ENCODE measurements around the gene TP53TG5.
"Not testable (repeated sequence)": the region's sequence is repeated elsewhere in the genome, so short reads cannot be mapped to it uniquely, and the experiment has no call there.

Gene TP53TG5

GRCh38 chr20:45365444-45365970 is 12.6 kb downstream of the TP53TG5 start:
- no peak for DNase-seq

GRCh38 chr20:45363611-45364492 is 14.3 kb downstream of the TP53TG5 start:
- DNase-seq: no peak

DNA sequence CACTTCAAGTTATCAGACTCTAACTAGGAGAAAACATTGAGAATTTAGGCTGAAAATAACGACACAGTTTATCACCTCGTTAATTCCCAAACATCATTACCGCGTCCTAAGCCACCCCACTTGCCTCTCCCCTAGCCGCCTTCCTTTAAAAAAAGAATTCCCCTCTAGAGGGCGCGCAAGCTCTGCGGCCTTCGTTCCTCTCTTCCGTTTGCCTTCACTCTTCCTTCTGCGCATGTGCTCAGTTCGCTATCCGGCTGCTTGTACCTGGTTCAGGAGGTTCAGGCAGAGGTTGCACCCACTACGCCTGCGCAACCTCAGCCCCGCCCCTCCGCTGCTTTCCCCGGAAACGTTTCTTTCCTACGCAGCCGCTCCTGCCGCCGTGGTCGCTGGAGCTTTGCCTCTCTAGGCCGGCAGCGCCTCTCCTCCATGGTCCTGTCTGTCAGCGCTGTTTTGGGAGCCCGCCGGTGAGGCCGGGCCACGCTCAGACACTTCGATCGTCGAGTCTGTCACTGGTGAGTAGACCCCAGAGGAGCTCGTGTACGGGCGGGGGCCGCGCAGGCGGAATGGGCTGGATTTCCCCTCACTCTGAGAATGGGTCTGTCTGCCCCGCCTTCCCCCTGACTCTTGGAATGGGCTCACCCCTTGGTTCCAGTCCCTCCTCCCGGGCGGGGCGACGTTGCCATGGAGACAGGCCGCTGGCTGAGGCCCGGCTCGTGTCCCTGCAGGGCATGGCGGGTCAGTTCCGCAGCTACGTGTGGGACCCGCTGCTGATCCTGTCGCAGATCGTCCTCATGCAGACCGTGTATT is 15.1 kb downstream of the TP53TG5 start, which contains the start of gene SYS1:
Gene SYS1 (plus strand): TSS at position 353 of the 807 bp plus-strand sequence. CDS start 376 bp downstream, at position 729.
- peak; percentile 95 to 97 for DNase-seq

GRCh38 chr20:45361793-45362192 is 16.3 kb downstream of the TP53TG5 start:
- DNase-seq: no peak

DNA sequence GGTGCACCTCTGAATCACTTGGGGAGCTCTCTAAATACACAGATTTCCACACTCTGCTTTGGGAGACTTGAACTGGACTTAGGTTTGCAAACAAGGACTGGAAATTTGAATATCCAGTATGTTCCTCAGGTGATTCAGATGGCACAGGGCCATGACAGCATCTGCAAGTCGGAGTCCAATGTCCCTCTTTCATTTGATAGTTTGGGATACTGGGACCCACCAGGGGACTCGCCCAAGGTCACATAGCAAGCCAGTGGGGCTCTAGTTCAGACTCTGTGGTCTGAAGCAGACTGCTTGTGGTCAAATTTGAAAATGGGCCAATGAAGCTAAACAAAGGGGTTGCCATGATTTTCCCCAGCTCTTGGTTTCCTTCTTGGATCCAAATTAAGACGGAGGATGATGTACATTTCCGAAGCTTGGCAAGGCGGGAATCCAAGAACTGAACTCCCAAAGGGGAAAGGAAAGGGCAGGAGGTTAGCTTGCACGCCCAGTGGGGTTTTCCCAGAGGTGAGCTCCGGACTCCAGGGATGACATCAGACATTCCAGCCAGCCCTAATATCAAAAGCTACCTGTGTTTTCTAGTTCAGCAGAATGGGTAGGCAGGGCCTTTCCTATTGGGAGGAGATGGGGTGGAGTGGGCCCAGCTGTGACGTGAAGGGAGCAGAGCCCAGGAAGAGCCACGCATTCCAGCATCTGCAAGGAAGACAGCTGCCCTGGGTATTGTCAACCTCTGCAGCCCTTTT is 18.5 kb downstream of the TP53TG5 start:
- DNase-seq: no peak

GRCh38 chr20:45359069-45359405 is 19.1 kb downstream of the TP53TG5 start:
- no peak for DNase-seq

- no peak for DNase-seq
These were observed 19.6 kb downstream of the TP53TG5 start for GRCh38 chr20:45358282-45359068.

GRCh38 chr20:45355209-45356084 is 22.7 kb downstream of the TP53TG5 start:
- no peak for DNase-seq

GRCh38 chr20:45354423-45355208 is 23.5 kb downstream of the TP53TG5 start:
- DNase-seq: no peak

DNA sequence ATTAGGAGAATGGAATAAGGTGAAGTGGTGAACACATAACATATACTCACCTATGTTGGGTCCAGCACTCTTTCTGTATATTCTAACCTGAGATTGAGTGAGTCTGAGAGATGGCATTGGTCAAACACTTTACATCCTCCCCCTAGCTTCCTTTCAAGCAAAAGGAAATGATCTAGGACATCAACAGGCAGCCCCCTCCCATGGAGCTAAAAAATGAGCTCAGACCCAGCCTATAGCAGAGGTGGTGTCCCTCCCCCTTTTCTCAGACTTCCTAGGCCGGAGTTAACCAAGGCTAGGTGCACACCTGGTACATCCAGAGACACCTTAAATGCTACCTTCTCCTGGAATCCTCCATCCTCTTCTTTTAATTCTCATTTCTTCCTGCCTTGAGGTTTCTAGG is 24.4 kb downstream of the TP53TG5 start:
- DNase-seq: no peak

DNA sequence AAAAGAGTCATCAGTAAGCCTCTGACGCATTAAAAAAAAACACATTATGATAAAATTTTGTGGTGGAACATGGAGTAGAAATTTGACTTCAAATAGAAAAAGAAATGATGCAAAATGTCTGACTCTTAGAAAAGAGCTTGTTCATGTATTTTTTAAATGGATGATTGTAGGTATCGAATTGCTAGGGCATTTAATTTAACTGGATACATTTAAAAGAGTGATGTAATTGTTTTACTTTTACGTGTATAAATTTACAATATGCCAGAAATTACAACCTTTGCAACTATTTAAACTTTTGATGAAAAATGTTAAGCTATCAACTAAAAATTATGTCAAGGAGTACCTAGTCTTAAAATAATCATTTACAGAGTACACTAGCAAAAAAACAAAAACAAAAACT is 25.4 kb downstream of the TP53TG5 start:
- no peak for DNase-seq

GRCh38 chr20:45350795-45351194 is 27.3 kb downstream of the TP53TG5 start:
- not testable (repeated sequence) for DNase-seq

- no peak for DNase-seq
These were observed 27.9 kb downstream of the TP53TG5 start for GRCh38 chr20:45350217-45350616.

DNA sequence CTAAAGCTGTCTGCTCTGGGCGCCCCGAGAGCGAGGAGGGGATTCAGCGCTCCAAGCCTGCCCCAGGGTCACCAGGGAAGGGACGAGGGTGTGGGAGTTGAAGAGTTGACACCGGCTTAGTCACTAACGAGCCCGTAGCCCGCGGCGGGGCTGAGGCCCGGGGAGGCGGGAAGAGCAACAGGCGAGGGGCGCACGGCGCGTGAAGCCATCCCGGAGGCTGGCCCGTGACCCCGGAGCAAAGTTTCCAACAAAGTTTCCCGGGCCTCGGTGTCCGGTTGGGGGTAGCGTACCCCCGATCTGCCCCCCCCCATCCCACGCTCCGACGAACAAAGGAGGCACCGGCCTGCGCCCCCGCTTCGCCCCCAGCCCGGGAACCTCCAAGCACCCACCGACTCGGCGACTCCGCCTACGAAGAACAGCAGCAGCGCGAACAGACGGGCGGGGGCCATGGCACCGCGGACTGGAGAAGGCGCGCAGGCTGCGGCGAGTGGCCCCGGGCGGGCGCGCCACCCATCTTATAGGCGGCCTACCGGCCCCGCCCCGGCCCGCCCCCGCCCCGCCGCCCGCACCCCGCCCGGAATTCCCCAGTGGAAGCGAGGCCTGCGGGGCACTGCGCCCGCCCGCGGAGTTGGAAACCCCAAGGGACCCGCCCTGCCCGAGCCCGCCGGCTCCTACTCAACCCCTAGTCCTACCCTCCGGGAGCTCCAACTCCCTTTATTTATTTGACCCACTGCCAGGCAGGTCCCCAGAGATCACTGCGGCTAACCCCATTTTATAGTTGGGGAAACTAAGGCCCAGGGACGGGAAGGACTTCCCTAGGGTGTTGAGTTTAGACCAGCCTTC is 30.0 kb downstream of the TP53TG5 start, which contains the start of gene SDC4:
Gene SDC4 (minus strand): TSS at position 489 of the 843 bp plus-strand sequence. CDS start 40 bp downstream, at position 449.
- DNase-seq: no peak

DNA sequence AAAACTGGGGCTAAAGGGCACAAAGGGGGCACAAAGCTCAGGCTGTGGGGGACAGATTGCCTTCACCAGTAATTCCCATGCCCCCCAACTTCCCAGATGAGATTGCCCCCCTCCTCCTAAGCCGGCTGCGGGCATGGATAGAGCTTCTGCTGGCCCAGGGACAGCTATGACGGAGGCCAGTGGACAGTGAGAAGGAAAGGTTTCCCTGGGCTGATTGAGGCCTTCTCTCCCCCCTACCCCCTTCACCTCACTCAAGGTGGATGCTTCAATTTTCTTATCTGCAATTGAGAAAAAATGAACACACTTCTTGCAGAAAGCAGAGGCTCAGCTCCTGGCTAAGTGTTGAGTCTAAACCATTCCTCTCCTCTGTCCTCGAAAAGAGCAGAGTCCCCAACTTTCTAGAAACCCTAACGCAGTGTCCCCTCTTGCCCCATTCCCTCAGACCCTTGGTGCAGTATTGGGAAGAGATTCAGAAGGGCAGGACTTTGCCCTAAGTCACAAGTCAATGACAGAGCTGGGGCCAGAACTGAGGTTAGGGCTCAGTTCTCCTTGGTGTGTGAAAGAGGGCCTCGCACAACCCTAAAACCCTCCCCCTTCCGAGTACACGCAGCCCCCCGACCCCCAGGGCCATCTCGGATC is 30.7 kb downstream of the TP53TG5 start:
- no peak for DNase-seq

DNA sequence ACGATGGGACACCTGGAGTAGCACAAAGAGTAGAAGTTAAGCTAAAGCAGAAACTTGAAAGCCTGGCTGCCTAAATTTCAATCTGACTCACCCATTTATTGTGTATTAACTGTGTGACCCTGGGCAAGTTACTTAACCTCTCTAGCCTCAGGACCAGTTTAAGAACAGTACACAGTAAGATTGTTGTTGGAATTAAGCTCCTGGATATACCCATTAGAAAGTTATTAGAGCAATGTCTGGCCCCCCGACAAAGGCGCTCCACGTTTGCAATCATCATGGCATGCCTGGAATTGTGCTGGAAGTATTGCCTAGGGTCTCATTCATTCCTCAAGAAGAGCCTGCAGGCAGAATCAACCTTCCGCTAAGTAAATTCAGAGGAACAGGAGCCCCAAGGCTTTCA is 31.3 kb downstream of the TP53TG5 start:
- DNase-seq: no peak

DNA sequence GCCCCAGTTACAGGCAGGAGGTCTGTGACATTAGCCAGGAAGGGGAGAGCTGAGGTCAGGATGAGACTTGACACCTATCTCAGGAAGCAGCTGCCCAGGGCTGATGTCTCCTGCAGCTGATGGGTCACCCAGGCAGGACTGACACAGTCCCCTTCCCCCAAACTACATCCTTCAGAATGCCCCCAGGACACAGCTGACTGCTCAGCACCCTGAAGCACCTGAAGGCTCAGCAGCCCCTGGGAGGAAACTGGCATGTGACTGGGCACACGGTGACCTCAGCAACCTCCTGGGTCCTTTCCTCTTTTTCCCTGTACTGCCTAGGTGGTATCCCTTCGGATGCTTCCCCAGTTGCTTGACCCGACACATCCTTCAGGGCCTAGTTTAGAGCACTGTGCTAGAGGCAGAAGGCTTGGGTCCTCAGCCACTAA is 31.8 kb downstream of the TP53TG5 start:
- DNase-seq: no peak

- DNase-seq: no peak
These were observed 32.8 kb downstream of the TP53TG5 start for GRCh38 chr20:45345104-45345936.
